B cell (primary cell): Measurements from ENCODE around the gene SLC33A1. TPM values are rescaled to one million over a fixed set of nuclear protein-coding genes. Genes with fewer than 3 reads are reported as not detected.

ENCODE experiments used
- ATAC-seq: fragments of 200-7000 bp; cut with Tn5 transposase; one replicate; pipeline ENCODE4 v1.10.0; 2021; ENCODE audit warnings: low read depth, mild to moderate bottlenecking, moderate number of reproducible peaks, moderate library complexity
- CTCF ChIA-PET: fragments of 350-600 bp; sonication (Branson Sonifier 250); formaldehyde crosslinking; loops from one replicate; lab custom pipeline; 2021; ENCODE audit warnings: antibody characterized with exemption, inconsistent platforms; lab: Charles Lee
- POLR2A ChIA-PET: fragments of 350-600 bp; sonication (Branson Sonifier 250); formaldehyde crosslinking; loops from one replicate; lab custom pipeline; 2021; ENCODE audit warnings: antibody characterized with exemption; lab: Charles Lee
- DNase-seq: peaks from one replicate; pipeline ENCODE4 v3.0.0; 2013
- H2AFZ ChIP-seq: 2 replicates; pipeline ENCODE4 v1.6.1; 2012; ENCODE audit warnings: mild to moderate bottlenecking, low read depth, low read length; ENCODE audit not compliant: insufficient read depth, poor library complexity, severe bottlenecking
- H3K27ac ChIP-seq, 2 donors: 1 replicate in 1 of 2; 2 replicates in 1 of 2; pipeline ENCODE4 v1.5.1; 2012 to 2013; ENCODE audit warnings: low read length in 2 of 2, mild to moderate bottlenecking in 2 of 2, moderate library complexity in 1 of 2
- H3K27me3 ChIP-seq, 4 experiments: fragments of 200-600 bp in 1 of 4; sonication (generic) in 1 of 4; replicated peaks in 1 of 4; 1 replicate in 2 of 4; 2 replicates in 2 of 4; pipeline versions ENCODE4 v1.6.1 to v1.7.0; 2013 to 2016; ENCODE audit warnings: low read length in 3 of 4, mild to moderate bottlenecking in 2 of 4, mixed read lengths in 1 of 4, moderate library complexity in 1 of 4; ENCODE audit not compliant: insufficient read depth in 4 of 4, control insufficient read depth in 3 of 4; ENCODE audit errors: control extremely low read depth in 1 of 4
- H3K36me3 ChIP-seq, 2 experiments: replicated peaks in 1 of 2; 1 replicate in 1 of 2; 2 replicates in 1 of 2; pipeline versions ENCODE4 v1.6.1 to v1.7.1; 2013; ENCODE audit warnings: low read length in 1 of 2; ENCODE audit not compliant: insufficient read depth in 2 of 2, control insufficient read depth in 1 of 2; ENCODE audit errors: control extremely low read depth in 1 of 2, extremely low read depth in 1 of 2
- H3K4me1 ChIP-seq, 2 donors: fragments of 200-600 bp in 1 of 2; sonication (generic) in 1 of 2; 1 replicate in 1 of 2; 2 replicates in 1 of 2; pipeline versions ENCODE4 v1.5.1 to v1.6.1; 2013 to 2017; ENCODE audit warnings: low read length in 2 of 2; ENCODE audit not compliant: control insufficient read depth in 2 of 2, insufficient read depth in 2 of 2
- H3K4me2 ChIP-seq: replicated peaks from 2 replicates; pipeline ENCODE3; 2012; ENCODE audit warnings: mild to moderate bottlenecking, low read depth, low read length; ENCODE audit not compliant: poor library complexity, severe bottlenecking
- H3K4me3 ChIP-seq, 5 experiments: fragments of 200-600 bp in 1 of 5; sonication (generic) in 1 of 5; 1 replicate in 3 of 5; 2 replicates in 2 of 5; pipeline versions ENCODE4 v1.5.1 to v1.7.0; 2011 to 2016; ENCODE audit warnings: low read length in 4 of 5, mild to moderate bottlenecking in 4 of 5, low read depth in 2 of 5, control low read depth in 1 of 5, moderate library complexity in 1 of 5; ENCODE audit not compliant: insufficient read depth in 1 of 5; ENCODE audit errors: control extremely low read depth in 1 of 5, extremely low read depth in 1 of 5
- H3K79me2 ChIP-seq: fragments of 200-600 bp; sonication (generic); one replicate; pipeline ENCODE4 v1.6.0; 2016; ENCODE audit warnings: low read length; ENCODE audit not compliant: control insufficient read depth, insufficient read depth
- H3K9ac ChIP-seq: fragments of 200-600 bp; sonication (generic); 2 replicates; pipeline ENCODE4 v1.6.1; 2017; ENCODE audit warnings: mild to moderate bottlenecking, low read length, moderate library complexity
- H3K9me3 ChIP-seq, 3 donors: one replicate each; pipeline versions ENCODE4 v1.6.1 to v1.7.1; 2013; ENCODE audit warnings: low read length in 2 of 3; ENCODE audit not compliant: control insufficient read depth in 2 of 3, insufficient read depth in 1 of 3; ENCODE audit errors: control extremely low read depth in 1 of 3
- H4K20me1 ChIP-seq: 2 replicates; pipeline ENCODE4 v1.6.0; 2012; ENCODE audit warnings: mild to moderate bottlenecking, low read length; ENCODE audit not compliant: insufficient read depth, control insufficient read depth, poor library complexity, severe bottlenecking
- H3K27ac Mint-ChIP-seq: one replicate; pipeline ENCODE4 v1.8.0; 2021; ENCODE audit warnings: mixed read lengths
- H3K27me3 Mint-ChIP-seq: one replicate; pipeline ENCODE4 v1.8.0; 2021; ENCODE audit warnings: mixed read lengths
- H3K4me1 Mint-ChIP-seq: one replicate; pipeline ENCODE4 v1.8.0; 2021; ENCODE audit warnings: mixed read lengths
- H3K4me3 Mint-ChIP-seq: one replicate; pipeline ENCODE4 v1.8.0; 2021; ENCODE audit warnings: mixed read lengths
- H3K9me3 Mint-ChIP-seq: one replicate; pipeline ENCODE4 v1.8.0; 2022; ENCODE audit warnings: mixed read lengths; ENCODE audit not compliant: insufficient read depth
- EZH2 ChIP-seq: IDR thresholded peaks from 2 replicates; pipeline ENCODE4 v1.6.1; 2012; ENCODE audit warnings: borderline replicate concordance, low read depth, mild to moderate bottlenecking, moderate library complexity, low read length; ENCODE audit not compliant: insufficient read depth, poor library complexity, severe bottlenecking
- WGBS: methylation state at CpG from one replicate; pipeline ENCODE4 v1.1.5; 2013; ENCODE audit warnings: missing lambda C conversion rate; ENCODE audit not compliant: insufficient coverage; 5-methylcytosine and 5-hydroxymethylcytosine counted together
- intact Hi-C: fragments of 100-400 bp; cut with micrococcal nuclease; formaldehyde crosslinking; loops from one replicate; pipeline ENCODE4 v1.10.0; 2022
- polyA plus RNA-seq: library from polyadenylated mRNA; depleted of rRNA; stranded (reverse); fragments of >200 nt; gene quantifications from 2 replicates; pipeline ENCODE4 v1.2.3, GENCODE V29; 2012
- total RNA-seq, 2 donors: library from RNA; stranded (reverse); fragments of 120-200 nt in 1 of 2; gene quantifications; 1 replicate in 1 of 2; 2 replicates in 1 of 2; pipeline versions ENCODE4 v1.2.3 to v1.2.4, GENCODE V29; 2013 to 2022
- TF ChIP-seq, protein P1 (sequence below): fragments of 200-600 bp; IDR thresholded peaks from one replicate; pipeline ENCODE4 v1.8.0; 2022; ENCODE audit warnings: antibody characterized with exemption, mild to moderate bottlenecking

SLC33A1 gene
- total and polyA plus RNA-seq, 2 donors (not counting 1 experiment from before 2014, with no cell fraction given) = 15.0 to 29.4 TPM

DNA sequence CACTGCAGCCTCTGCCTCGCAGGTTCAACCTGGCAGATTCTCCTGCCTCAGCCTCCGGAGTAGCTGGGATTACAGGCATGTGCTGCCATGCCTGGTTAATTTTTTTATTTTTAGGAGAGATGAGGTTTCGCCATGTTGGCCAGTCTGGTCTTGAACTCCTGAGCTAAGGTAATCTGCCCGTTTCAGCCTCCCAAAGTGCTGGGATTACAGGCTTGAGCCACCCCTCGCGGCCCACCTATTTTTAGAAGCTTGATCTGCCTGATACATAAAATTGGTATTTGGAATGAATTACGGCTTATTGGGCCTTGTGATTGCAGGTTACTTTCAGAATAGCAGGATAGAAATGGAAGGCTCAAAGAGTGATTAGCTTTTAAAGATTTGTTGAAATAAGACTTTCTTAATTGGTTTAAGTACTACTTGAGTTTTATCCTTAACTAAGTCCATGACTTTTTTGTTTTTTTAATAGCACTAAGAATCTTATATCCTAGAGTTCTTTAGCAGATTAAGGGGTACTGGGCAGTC lies 41.2 kb upstream of the SLC33A1 start:
- no peaks in the 10 kb centered on the region for H3K4me1 ChIP-seq
- TF ChIP-seq, protein P1, sequence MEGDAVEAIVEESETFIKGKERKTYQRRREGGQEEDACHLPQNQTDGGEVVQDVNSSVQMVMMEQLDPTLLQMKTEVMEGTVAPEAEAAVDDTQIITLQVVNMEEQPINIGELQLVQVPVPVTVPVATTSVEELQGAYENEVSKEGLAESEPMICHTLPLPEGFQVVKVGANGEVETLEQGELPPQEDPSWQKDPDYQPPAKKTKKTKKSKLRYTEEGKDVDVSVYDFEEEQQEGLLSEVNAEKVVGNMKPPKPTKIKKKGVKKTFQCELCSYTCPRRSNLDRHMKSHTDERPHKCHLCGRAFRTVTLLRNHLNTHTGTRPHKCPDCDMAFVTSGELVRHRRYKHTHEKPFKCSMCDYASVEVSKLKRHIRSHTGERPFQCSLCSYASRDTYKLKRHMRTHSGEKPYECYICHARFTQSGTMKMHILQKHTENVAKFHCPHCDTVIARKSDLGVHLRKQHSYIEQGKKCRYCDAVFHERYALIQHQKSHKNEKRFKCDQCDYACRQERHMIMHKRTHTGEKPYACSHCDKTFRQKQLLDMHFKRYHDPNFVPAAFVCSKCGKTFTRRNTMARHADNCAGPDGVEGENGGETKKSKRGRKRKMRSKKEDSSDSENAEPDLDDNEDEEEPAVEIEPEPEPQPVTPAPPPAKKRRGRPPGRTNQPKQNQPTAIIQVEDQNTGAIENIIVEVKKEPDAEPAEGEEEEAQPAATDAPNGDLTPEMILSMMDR = no peak
- no peak for TF ChIP-seq EZH2
- intact Hi-C loops = no loop called here
- H3K9ac ChIP-seq = no peak overlapping the region
- H3K9me3 ChIP-seq = no peaks in the 10 kb centered on the region
- Mint-ChIP-seq H3K27ac (no peak overlapping the region), H3K9me3 (no peaks in the 10 kb centered on the region), H3K4me3 (no peak overlapping the region), H3K27me3 (no peaks in the 10 kb centered on the region), H3K4me1 (peaks cover 7% of the 10 kb centered on the region)
- no peaks in the 10 kb centered on the region for H3K27me3 ChIP-seq
- no peak overlapping the region for H3K4me2 ChIP-seq
- H3K27ac ChIP-seq = no peak overlapping the region
- POLR2A ChIA-PET = no interaction called here
- WGBS = 100% methylated on average over 6 of the region's 7 CpGs
- H4K20me1 ChIP-seq = peaks cover 6% of the 10 kb centered on the region
- CTCF ChIA-PET = interaction anchor here (0.7 kb wide), 1 partner anchor 174 kb away, joined by 3 read pairs; no protein-coding TSS in a partner anchor
- H2AFZ ChIP-seq = no peak overlapping the region
- DNase-seq (no peak), ATAC-seq (no peak)
- H3K79me2 ChIP-seq = peaks cover 15% of the 10 kb centered on the region
- no peak overlapping the region for H3K4me3 ChIP-seq
- H3K36me3 ChIP-seq = peaks cover 15 to 36% of the 10 kb centered on the region in 2 experiments

DNA sequence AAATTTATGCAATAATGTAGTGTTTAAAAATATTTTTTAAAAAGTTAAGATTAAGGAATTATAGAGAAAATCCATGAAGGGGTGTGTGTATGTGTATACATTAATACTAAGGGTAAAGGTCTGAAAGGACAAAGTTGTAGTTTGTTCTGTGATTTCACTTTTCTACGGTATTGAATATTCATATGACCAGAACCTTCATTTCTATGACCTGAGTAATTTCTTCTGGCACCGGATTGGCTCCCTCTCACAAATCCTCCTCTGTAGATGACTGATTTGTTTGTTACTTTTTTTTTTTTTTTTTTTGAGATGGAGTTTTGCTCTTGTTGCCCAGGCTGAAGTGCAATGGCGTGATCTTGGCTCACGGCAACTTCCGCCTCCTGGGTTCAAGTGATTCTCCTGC lies 37.1 kb upstream of the SLC33A1 start:
- Histone ChIP-seq H3K4me2 (no peak overlapping the region), H3K36me3 (peaks cover 3 to 10% of the 10 kb centered on the region in 2 experiments), H3K27me3 (no peaks in the 10 kb centered on the region), H4K20me1 (peaks cover 25% of the 10 kb centered on the region), H3K27ac (no peak overlapping the region), H2AFZ (no peak overlapping the region), H3K4me1 (no peaks in the 10 kb centered on the region), H3K9me3 (no peaks in the 10 kb centered on the region), H3K4me3 (no peak overlapping the region), H3K79me2 (peaks cover 55% of the 10 kb centered on the region), H3K9ac (no peak overlapping the region)
- TF ChIP-seq, protein P1 = no peak
- no peak for TF ChIP-seq EZH2
- no peak for ATAC-seq
- no peaks in the 10 kb centered on the region for H3K9me3 Mint-ChIP-seq
- H3K27ac Mint-ChIP-seq = no peak overlapping the region
- H3K4me3 Mint-ChIP-seq = no peak overlapping the region
- DNase-seq = no peak
- WGBS = 100% methylated on average over 3 of the region's 5 CpGs
- intact Hi-C loops = no loop called here
- no peaks in the 10 kb centered on the region for H3K27me3 Mint-ChIP-seq
- POLR2A ChIA-PET = no interaction called here
- H3K4me1 Mint-ChIP-seq = peaks cover 26% of the 10 kb centered on the region
- CTCF ChIA-PET = no interaction called here
